Measurements from ENCODE around the gene RNF17.

Gene RNF17

DNA sequence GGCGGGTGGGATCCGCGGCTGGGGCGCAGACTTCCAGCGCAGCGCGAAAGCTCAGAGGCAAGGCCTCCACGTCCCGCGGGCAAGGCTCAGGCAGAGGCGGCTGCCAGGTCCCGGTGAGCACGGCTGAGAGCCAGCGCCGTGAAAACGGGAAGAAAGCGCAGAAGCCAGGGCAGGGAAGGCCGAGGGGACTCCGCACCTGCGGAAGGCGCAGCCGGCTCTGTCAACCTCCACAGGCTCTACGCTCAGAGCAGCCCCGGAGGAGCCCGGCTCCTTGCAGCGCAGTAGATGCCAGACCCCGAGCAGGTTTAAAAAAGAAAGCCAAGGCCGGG lies 131.0 kb downstream of the RNF17 start:
- Histone ChIP-seq H3K36me3 (ENCODE audit: control insufficient read depth in 1 of 2, insufficient read depth in 2 of 2, low read length in 2 of 2) (peaks cover 5 to 20% of the 10 kb centered on the region in 2 donors), H3K27ac (ENCODE audit: low read depth, low read length) (no peak overlapping the region), H3K27me3 (ENCODE audit: control insufficient read depth in 1 of 2, insufficient read depth in 2 of 2, low read length in 2 of 2) (no peaks in the 10 kb centered on the region), H3K9me3 (ENCODE audit: control insufficient read depth in 1 of 2, low read length in 2 of 2) (no peaks in the 10 kb centered on the region), H3K4me3 (ENCODE audit: low read depth in 1 of 2, low read length in 2 of 2) (no peak overlapping the region), H3K9ac (ENCODE audit: low read depth in 1 of 2, low read length in 2 of 2) (no peak overlapping the region), H3K4me1 (ENCODE audit: control insufficient read depth in 1 of 2, insufficient read depth in 2 of 2, low read length in 2 of 2) (no peaks in the 10 kb centered on the region)

DNA sequence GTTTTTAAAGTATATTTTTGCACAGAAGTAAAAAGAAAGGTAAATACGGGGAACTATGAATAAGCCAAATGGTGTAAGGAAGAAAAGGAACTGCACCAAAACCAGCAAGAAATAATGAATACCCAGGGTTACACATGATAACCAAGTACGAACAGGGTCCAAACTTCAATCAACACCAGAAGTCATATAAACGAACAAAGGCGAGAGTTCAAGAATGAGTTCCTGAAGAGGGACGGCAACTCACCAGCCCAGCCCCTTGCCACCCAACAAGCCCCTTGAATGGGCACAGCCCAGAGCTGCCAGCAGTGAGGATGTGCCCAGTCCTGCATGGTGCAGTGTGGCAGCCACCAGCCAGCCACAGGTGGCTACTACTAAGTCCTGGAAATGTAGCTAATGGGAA lies 132.1 kb downstream of the RNF17 start:
- Histone ChIP-seq H3K27me3 (ENCODE audit: control insufficient read depth in 1 of 2, insufficient read depth in 2 of 2, low read length in 2 of 2) (no peaks in the 10 kb centered on the region), H3K27ac (ENCODE audit: low read depth, low read length) (no peak overlapping the region), H3K4me1 (ENCODE audit: control insufficient read depth in 1 of 2, insufficient read depth in 2 of 2, low read length in 2 of 2) (no peaks in the 10 kb centered on the region), H3K9ac (ENCODE audit: low read depth in 1 of 2, low read length in 2 of 2) (no peak overlapping the region), H3K4me3 (ENCODE audit: low read depth in 1 of 2, low read length in 2 of 2) (no peak overlapping the region), H3K9me3 (ENCODE audit: control insufficient read depth in 1 of 2, low read length in 2 of 2) (no peaks in the 10 kb centered on the region), H3K36me3 (ENCODE audit: control insufficient read depth in 1 of 2, insufficient read depth in 2 of 2, low read length in 2 of 2) (peaks cover 5 to 21% of the 10 kb centered on the region in 2 donors)

DNA sequence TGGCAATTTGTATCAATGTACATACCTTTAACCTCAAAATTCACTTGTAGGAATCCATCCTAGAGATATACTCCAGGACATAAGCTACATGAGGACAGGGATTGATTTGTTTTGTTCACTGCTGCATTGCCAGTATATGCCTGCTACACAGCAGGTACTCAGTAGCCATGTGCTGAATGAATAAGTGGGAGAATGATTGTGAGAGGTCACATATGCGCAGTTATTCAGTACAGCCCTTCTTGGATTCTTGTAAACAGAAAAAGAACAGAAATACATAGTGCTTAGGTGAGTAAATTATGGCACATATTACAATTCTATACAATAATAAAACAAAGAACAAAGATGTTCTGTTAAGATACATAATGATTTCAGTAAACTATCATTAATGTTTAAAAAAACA lies 133.3 kb downstream of the RNF17 start:
- no peak overlapping the region for H3K9ac ChIP-seq (ENCODE audit: low read depth in 1 of 2, low read length in 2 of 2)
- no peaks in the 10 kb centered on the region for H3K9me3 ChIP-seq (ENCODE audit: control insufficient read depth in 1 of 2, low read length in 2 of 2)
- no peaks in the 10 kb centered on the region for H3K4me1 ChIP-seq (ENCODE audit: control insufficient read depth in 1 of 2, insufficient read depth in 2 of 2, low read length in 2 of 2)
- H3K27me3 ChIP-seq (ENCODE audit: control insufficient read depth in 1 of 2, insufficient read depth in 2 of 2, low read length in 2 of 2) = no peaks in the 10 kb centered on the region
- no peak overlapping the region for H3K4me3 ChIP-seq (ENCODE audit: low read depth in 1 of 2, low read length in 2 of 2)
- H3K27ac ChIP-seq (ENCODE audit: low read depth, low read length) = no peak overlapping the region
- H3K36me3 ChIP-seq (ENCODE audit: control insufficient read depth in 1 of 2, insufficient read depth in 2 of 2, low read length in 2 of 2) = peaks cover 3 to 13% of the 10 kb centered on the region in 2 donors

DNA sequence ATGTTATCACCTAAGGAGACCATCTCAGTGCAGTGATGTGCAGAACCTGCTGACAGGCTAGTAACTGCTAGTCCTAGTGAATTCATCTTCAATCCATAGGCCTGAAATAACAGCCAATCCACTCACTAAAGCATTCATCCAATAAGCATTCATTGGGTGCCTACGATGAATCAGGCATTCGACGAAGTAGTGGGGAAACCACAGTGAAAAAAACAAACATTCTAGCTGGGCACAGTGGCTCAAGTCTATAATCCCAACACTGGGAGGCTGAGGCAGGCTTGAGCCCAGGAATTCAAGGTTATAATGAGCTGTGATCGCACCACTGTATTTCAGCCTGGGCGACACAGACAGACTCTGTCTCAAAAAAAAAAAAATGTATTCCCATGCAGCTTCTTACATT lies 135.6 kb downstream of the RNF17 start:
- Histone ChIP-seq H3K27me3 (ENCODE audit: control insufficient read depth in 1 of 2, insufficient read depth in 2 of 2, low read length in 2 of 2) (no peaks in the 10 kb centered on the region), H3K36me3 (ENCODE audit: control insufficient read depth in 1 of 2, insufficient read depth in 2 of 2, low read length in 2 of 2) (peaks cover 0 to 13% of the 10 kb centered on the region in 2 donors), H3K4me3 (ENCODE audit: low read depth in 1 of 2, low read length in 2 of 2) (no peak overlapping the region), H3K27ac (ENCODE audit: low read depth, low read length) (no peak overlapping the region), H3K9me3 (ENCODE audit: control insufficient read depth in 1 of 2, low read length in 2 of 2) (no peaks in the 10 kb centered on the region), H3K9ac (ENCODE audit: low read depth in 1 of 2, low read length in 2 of 2) (no peak overlapping the region), H3K4me1 (ENCODE audit: control insufficient read depth in 1 of 2, insufficient read depth in 2 of 2, low read length in 2 of 2) (no peaks in the 10 kb centered on the region)

DNA sequence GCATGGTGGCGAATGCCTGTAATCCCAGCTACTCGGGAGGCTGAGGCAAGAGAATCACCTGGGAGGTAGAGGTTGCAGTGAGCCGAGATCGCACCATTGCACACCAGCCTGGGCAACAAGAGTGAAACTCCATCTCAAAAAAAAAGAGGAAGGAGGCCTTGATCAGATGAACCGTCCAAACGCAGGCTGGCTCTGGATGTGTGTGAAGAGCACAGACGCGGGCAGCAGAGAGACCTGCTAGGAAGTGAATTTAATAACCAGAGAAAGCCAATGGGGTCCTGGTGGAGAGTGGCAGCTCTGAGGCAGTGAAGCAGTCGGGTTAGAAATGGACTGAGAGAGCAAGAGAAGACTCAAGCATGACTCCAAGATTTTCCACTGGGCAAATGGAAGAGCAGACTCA lies 136.5 kb downstream of the RNF17 start:
- Histone ChIP-seq H3K9ac (ENCODE audit: low read depth in 1 of 2, low read length in 2 of 2) (no peak overlapping the region), H3K4me3 (ENCODE audit: low read depth in 1 of 2, low read length in 2 of 2) (no peak overlapping the region), H3K27me3 (ENCODE audit: control insufficient read depth in 1 of 2, insufficient read depth in 2 of 2, low read length in 2 of 2) (no peaks in the 10 kb centered on the region), H3K4me1 (ENCODE audit: control insufficient read depth in 1 of 2, insufficient read depth in 2 of 2, low read length in 2 of 2) (no peaks in the 10 kb centered on the region), H3K9me3 (ENCODE audit: control insufficient read depth in 1 of 2, low read length in 2 of 2) (no peaks in the 10 kb centered on the region), H3K36me3 (ENCODE audit: control insufficient read depth in 1 of 2, insufficient read depth in 2 of 2, low read length in 2 of 2) (peaks cover 1 to 19% of the 10 kb centered on the region in 2 donors), H3K27ac (ENCODE audit: low read depth, low read length) (no peak overlapping the region)

DNA sequence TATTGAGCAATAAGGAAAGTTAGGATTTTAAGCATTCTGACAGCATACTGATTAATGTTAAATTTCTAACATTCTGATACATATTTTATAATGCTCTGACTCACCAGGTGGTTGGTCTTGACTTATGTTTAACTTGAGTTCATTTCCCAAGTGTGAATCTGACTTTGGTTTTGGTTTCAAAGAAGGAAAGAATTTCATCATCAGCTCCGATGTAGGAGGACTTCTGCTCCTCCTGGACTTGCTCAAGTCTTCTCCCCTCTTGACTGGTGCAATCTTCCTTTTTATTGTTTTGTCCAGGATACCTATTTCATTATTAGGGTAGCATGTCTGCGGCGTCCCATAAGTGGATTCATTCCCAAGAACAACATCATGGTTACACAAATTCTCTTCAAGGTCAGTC lies 141.3 kb downstream of the RNF17 start:
- Histone ChIP-seq H3K9ac (ENCODE audit: low read depth in 1 of 2, low read length in 2 of 2) (no peak overlapping the region), H3K27me3 (ENCODE audit: control insufficient read depth in 1 of 2, insufficient read depth in 2 of 2, low read length in 2 of 2) (no peaks in the 10 kb centered on the region), H3K36me3 (ENCODE audit: control insufficient read depth in 1 of 2, insufficient read depth in 2 of 2, low read length in 2 of 2) (peaks cover 4 to 12% of the 10 kb centered on the region in 2 donors), H3K9me3 (ENCODE audit: control insufficient read depth in 1 of 2, low read length in 2 of 2) (no peaks in the 10 kb centered on the region), H3K4me3 (ENCODE audit: low read depth in 1 of 2, low read length in 2 of 2) (no peak overlapping the region), H3K27ac (ENCODE audit: low read depth, low read length) (no peak overlapping the region), H3K4me1 (ENCODE audit: control insufficient read depth in 1 of 2, insufficient read depth in 2 of 2, low read length in 2 of 2) (no peaks in the 10 kb centered on the region)

DNA sequence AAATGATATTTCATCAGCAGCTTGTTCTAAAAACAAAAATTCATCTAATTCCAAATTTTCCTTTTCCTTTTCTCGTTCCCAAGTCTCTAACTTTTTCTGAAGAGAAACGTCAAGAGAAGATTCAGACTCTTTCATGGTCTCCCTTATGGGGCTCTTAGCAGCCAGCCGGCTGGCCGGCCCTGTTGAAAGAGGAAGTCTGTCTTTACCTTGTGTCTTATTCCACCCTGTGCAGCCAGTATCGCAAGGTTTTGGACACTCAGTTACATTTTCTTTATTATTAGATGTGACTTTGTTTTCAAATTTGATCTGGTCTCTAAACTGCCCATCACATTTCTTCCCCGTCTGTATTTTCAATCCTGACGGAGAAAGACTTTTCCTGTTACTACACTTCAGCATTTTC lies 142.3 kb downstream of the RNF17 start:
- H3K4me1 ChIP-seq (ENCODE audit: control insufficient read depth in 1 of 2, insufficient read depth in 2 of 2, low read length in 2 of 2) = peaks cover 0 to 9% of the 10 kb centered on the region in 2 donors
- H3K9me3 ChIP-seq (ENCODE audit: control insufficient read depth in 1 of 2, low read length in 2 of 2) = no peaks in the 10 kb centered on the region
- H3K27ac ChIP-seq (ENCODE audit: low read depth, low read length) = no peak overlapping the region
- no peaks in the 10 kb centered on the region for H3K27me3 ChIP-seq (ENCODE audit: control insufficient read depth in 1 of 2, insufficient read depth in 2 of 2, low read length in 2 of 2)
- H3K4me3 ChIP-seq (ENCODE audit: low read depth in 1 of 2, low read length in 2 of 2) = no peak overlapping the region
- no peak overlapping the region for H3K9ac ChIP-seq (ENCODE audit: low read depth in 1 of 2, low read length in 2 of 2)
- peaks cover 4 to 12% of the 10 kb centered on the region in 2 donors for H3K36me3 ChIP-seq (ENCODE audit: control insufficient read depth in 1 of 2, insufficient read depth in 2 of 2, low read length in 2 of 2)

DNA sequence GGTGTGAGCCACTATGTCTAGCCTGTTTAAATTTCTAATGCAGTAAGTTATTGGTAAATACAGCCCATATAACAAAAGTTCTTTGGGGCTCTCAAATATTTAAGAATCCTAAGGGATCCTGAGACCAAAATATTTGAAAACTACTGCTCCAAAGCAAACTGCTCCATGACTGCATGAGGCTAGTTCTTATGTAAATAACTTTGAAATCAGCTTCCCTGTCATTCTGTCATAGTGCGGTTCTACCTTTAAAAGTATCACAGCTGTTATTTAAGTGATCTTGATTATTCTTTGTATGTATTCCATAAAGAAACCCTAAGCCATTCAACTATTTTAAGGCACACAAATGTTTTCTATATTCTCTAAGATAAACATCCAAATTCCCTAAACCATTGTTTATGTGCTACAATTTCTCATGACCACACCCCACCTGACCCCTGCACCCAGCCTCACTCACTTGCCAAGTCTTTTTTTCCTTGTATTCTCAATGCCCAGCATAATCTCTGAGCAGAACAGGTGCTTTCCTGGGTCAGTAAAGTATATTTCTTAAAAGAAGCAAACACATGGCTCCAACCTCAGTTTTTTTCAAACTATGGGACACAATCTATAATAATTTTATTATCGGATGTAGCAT lies 146.6 kb downstream of the RNF17 start:
- H3K27me3 ChIP-seq (ENCODE audit: control insufficient read depth in 1 of 2, insufficient read depth in 2 of 2, low read length in 2 of 2) = no peaks in the 10 kb centered on the region
- peaks cover 0 to 9% of the 10 kb centered on the region in 2 donors for H3K4me1 ChIP-seq (ENCODE audit: control insufficient read depth in 1 of 2, insufficient read depth in 2 of 2, low read length in 2 of 2)
- no peak overlapping the region for H3K27ac ChIP-seq (ENCODE audit: low read depth, low read length)
- no peak overlapping the region for H3K9ac ChIP-seq (ENCODE audit: low read depth in 1 of 2, low read length in 2 of 2)
- no peaks in the 10 kb centered on the region for H3K9me3 ChIP-seq (ENCODE audit: control insufficient read depth in 1 of 2, low read length in 2 of 2)
- H3K36me3 ChIP-seq (ENCODE audit: control insufficient read depth in 1 of 2, insufficient read depth in 2 of 2, low read length in 2 of 2) = peaks cover 1 to 5% of the 10 kb centered on the region in 2 donors
- H3K4me3 ChIP-seq (ENCODE audit: low read depth in 1 of 2, low read length in 2 of 2) = no peak overlapping the region

DNA sequence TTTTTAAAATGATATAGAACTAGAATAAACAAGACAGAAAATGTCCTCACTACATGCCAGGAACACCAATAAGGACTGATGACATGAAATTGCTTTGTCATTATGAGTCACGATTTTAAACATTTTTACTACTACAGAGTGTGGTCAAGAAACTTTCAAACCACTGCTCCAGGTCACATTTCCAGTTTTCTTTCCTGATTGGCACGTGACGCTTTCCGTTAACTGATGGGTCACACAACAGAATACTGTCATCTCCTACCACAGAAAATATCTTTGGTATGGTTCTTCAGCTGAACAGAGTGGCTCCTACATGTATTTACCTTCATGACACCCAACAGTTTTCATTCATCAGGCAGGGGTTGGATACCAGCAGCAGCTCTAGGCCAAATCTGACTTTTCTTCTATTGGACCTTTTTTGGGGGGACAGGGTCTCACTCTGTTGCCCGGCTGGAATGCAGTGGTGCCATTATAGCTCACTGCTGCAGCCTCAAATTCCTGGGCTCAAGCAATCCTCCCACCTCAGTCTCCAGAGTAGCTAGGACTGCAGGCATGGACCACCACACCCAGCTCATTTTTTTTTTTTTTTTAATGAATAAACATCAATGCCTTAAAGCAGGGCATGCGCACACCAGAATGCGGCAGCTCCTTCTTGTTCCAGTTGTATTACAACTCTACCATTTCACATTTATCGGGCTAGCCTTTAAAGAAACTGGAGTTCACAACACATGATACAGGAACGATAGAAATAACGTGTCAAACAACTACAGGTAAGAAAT lies 147.4 kb downstream of the RNF17 start:
- Histone ChIP-seq H3K9me3 (ENCODE audit: control insufficient read depth in 1 of 2, low read length in 2 of 2) (no peaks in the 10 kb centered on the region), H3K27ac (ENCODE audit: low read depth, low read length) (no peak overlapping the region), H3K4me1 (ENCODE audit: control insufficient read depth in 1 of 2, insufficient read depth in 2 of 2, low read length in 2 of 2) (peaks cover 0 to 9% of the 10 kb centered on the region in 2 donors), H3K36me3 (ENCODE audit: control insufficient read depth in 1 of 2, insufficient read depth in 2 of 2, low read length in 2 of 2) (no peaks in the 10 kb centered on the region), H3K9ac (ENCODE audit: low read depth in 1 of 2, low read length in 2 of 2) (no peak overlapping the region), H3K4me3 (ENCODE audit: low read depth in 1 of 2, low read length in 2 of 2) (no peak overlapping the region), H3K27me3 (ENCODE audit: control insufficient read depth in 1 of 2, insufficient read depth in 2 of 2, low read length in 2 of 2) (no peaks in the 10 kb centered on the region)

DNA sequence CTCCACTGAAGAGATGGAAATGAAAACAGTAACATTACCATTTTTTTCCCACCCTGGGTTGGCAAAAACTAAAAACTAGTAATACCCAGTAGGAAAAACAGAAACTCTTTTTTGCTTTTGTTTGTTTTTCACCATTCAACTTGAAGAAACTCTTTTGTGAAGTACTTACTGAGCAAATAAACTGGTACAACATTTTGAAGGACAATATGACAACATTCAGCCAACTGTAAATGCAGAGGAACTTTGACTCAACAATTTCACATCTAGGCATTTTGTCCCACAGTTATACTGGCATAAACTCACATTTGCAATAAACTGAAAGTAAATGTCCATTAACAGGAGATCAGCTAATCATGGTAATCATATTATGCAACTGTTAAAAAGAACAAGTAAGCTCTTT lies 152.5 kb downstream of the RNF17 start:
- Histone ChIP-seq H3K36me3 (ENCODE audit: control insufficient read depth in 1 of 2, insufficient read depth in 2 of 2, low read length in 2 of 2) (no peaks in the 10 kb centered on the region), H3K9me3 (ENCODE audit: control insufficient read depth in 1 of 2, low read length in 2 of 2) (no peaks in the 10 kb centered on the region), H3K4me1 (ENCODE audit: control insufficient read depth in 1 of 2, insufficient read depth in 2 of 2, low read length in 2 of 2) (no peaks in the 10 kb centered on the region), H3K4me3 (ENCODE audit: low read depth in 1 of 2, low read length in 2 of 2) (no peak overlapping the region), H3K9ac (ENCODE audit: low read depth in 1 of 2, low read length in 2 of 2) (no peak overlapping the region), H3K27ac (ENCODE audit: low read depth, low read length) (no peak overlapping the region), H3K27me3 (ENCODE audit: control insufficient read depth in 1 of 2, insufficient read depth in 2 of 2, low read length in 2 of 2) (no peaks in the 10 kb centered on the region)
